Keratinocyte (primary cell): Measurements from ENCODE around the gene LRRC71.

ENCODE experiments used
- CTCF ChIP-seq, 3 experiments: IDR thresholded peaks in 1 of 3; conservative IDR thresholded peaks in 1 of 3; optimal IDR thresholded peaks in 1 of 3; 2 replicates in 2 of 3; 3 replicates in 1 of 3; pipeline versions ENCODE3 to v1.5.1; 2011; ENCODE audit warnings: low read length in 3 of 3, mild to moderate bottlenecking in 3 of 3, moderate library complexity in 2 of 3, control low read depth in 1 of 3, inconsistent platforms in 1 of 3; ENCODE audit not compliant: insufficient read depth in 2 of 3; ENCODE audit errors: extremely low read depth in 1 of 3
- EZH2 ChIP-seq: IDR thresholded peaks from one replicate; pipeline ENCODE4 v1.6.1; 2012; ENCODE audit warnings: inconsistent platforms, mild to moderate bottlenecking, low read length, moderate library complexity

GRCh38 chr1:156905651-156906050 lies 14.8 kb upstream of the LRRC71 start:
- TF ChIP-seq EZH2 (no peak), CTCF (optimal IDR thresholded peaks at IDR 0.05 in 1 of 3, IDR thresholded peaks at IDR 0.05 in 1 of 3, conservative IDR thresholded peaks at IDR 0.05 in 1 of 3; ENCODE audit: extremely low read depth in 1 of 3, insufficient read depth in 2 of 3, low read length in 3 of 3) (no peak)
